Epithelial cell of prostate (primary cell): ENCODE results near the gene PLB1.
"Not testable (repeated sequence)": the region's sequence is repeated elsewhere in the genome, so short reads cannot be mapped to it uniquely, and the experiment has no call there.

Source experiments
- DNase-seq: peaks from one replicate; pipeline ENCODE4 v3.0.0-alpha.2; 2011; ENCODE audit warnings: low read depth, low spot score
- H3K27ac ChIP-seq: fragments of 450-650 bp; 2 replicates; pipeline ENCODE4 v1.5.1; 2017; ENCODE audit warnings: mild to moderate bottlenecking

Gene PLB1

DNA sequence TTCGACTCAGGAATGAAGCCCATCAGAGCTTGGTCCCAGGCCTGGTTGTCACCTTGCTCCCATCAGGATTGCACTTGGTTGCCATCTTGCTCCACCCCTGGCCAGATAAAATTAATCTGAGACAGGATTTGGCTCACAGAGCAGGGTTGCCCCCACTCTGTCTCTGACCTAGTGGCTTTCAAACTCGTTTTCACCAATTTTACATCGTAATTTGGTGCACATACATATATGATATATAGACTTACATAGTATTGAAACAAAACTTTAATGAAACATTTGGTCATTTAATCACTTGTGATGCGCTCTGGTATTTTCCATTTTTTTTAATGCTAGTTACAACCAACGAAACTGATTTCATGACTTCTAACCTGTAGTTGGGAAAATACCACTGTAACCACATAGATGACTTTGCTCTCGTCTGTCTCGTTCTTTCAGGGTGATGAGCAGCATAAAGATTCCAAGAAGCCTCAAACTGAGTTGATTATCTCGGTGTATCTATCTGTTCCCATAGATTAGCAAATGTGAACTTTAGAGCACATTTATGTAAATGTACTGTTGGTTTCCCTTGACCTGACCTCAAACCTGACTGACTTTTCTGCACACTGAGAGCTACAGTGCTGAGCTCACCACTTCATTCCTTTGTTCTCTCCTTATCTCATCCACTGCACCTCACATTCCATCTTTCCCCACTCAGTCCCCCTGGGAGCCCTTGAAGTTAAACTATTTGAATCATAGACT, 30.5 kb upstream of the PLB1 start:
- DNase-seq = no peak
- no peak overlapping the region for H3K27ac ChIP-seq

DNA sequence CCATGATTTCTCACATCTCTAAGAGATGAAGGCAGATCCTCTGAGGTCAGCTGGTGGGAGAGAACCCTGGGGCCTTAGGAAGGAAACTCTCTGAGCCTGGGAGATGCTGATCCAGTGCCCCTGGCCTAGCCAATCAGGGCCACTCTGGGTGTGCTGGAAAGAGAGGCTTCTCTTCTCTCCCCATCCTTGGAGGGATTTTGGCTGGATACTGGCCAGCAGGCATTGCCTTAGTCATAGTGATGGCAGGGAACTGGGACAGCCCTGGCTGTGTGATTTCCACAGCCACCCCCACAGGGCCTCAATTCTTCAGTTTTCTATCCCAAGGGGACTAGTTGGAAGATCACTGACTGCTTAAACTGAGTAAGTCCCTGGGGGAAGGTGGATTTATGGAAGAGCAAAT, 26.6 kb upstream of the PLB1 start:
- DNase-seq = no peak
- no peak overlapping the region for H3K27ac ChIP-seq

DNA sequence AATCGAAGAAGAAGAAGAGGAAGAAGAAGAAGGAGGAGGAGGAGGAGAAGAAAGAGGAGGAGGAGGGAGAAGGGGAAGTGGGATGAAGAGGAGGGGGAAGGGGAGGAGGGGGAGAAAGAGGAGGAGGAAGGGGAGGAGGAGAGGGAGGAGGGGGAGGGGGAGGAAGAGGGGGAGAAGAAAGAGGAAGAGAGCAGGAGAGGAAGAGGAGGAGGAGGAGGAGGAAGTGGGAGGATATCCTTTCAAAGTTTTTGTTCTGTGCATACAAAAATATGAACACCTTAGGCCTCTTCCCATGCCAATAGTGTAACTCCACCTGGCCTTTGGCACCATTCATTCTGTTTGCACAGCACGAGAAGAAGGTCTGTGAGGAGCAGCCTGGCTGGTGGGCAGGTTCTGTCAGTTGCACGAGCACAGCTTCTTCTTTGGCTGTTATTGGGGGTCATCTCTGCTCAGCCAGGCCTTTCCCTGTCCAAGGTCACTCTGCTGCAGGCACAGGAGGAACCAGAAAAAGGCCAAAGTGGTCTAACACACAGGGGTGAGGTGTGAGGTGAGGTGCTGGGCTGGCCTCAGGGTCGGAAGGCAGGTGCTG, 25.8 kb upstream of the PLB1 start:
- no peak for DNase-seq
- peak overlapping the region; percentile 22 for H3K27ac ChIP-seq

DNA sequence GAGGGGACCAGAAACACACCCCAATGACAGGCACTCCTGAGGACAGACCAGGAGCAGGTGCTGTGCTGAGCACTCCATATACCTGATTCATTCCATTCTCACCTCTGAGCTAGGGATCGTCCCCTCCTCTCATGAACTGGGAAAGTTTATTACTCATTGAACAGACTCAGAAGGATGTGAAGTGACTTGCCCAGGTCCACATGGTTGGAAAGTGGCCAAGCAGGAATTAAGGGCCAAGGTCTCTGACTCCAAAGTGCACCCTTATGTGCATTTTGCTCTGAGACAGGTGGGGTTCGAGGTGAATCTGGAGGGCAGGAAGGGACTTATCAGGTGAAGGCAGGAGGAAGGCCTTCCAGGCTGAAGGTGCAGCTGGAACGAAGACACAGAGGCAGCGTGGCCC, 25.1 kb upstream of the PLB1 start:
- peak; percentile 84 for DNase-seq
- peak overlapping the region; percentile 22 for H3K27ac ChIP-seq

DNA sequence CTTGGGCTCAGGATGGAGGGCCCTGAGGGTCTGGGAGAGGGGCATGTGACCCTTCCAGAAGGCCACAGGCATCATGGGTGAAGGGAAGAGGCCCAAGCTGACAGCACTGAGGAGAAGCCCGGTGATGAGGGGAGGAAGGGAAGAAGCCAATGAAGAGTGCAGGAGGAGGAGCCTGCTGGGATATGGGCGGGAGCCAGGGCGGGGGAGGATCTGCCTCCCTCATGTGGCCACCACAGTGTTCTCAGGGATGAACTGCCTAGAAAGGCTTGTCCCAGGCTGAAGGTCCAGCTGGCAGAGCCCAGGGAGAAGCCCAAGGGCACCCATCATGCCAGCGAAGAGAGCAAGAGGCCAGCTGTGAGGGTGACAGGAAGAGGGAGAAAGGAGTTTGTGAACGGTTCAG, 24.6 kb upstream of the PLB1 start:
- no peak for DNase-seq
- peak overlapping the region; percentile 22 for H3K27ac ChIP-seq

DNA sequence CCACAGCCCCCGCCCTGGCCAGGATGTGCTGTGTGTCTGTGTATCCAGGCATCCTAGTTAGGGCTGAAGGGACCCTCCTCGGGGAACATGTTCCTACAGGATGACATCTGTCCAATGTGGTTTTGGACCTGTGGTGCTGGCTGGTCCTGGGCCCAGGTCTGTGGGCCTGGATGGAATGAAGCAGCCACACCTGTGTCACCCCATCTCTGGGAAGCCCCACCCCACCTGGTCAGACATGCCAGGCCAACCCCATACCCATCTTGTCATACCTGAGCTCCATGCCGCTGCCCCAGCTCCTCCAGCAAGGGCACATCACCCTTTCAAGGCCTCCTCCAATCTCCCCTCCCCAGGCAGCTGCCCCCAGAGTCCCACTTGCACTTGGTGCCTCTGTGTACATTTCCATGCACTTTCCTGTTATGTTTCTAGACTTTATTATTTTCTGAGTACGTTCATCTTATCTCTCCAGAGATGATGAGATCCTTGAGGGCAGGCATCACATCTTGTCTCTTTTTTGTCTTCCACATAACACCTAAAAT, 24.1 kb upstream of the PLB1 start:
- H3K27ac ChIP-seq = no peak overlapping the region
- DNase-seq = no peak

DNA sequence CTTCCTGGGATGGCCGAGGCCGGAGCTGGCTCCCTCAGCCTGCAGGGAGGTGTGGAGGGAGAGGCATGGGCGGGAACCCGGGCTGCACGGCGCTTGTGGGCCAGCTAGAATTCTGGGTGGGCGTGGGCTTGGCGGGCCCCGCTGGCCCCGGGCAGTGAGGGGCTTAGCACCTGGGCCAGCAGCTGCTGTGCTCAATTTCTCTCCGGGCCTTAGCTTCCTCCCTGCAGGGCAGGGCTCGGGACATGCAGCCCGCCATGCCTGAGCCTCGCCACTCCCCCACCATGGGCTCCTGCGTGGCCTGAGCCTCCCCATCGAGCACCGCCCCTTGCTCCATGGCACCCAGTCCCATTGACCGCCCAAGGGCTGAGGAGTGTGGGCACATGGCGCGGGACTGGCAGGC, 23.2 kb upstream of the PLB1 start:
- H3K27ac ChIP-seq, DNase-seq: not testable (repeated sequence)

DNA sequence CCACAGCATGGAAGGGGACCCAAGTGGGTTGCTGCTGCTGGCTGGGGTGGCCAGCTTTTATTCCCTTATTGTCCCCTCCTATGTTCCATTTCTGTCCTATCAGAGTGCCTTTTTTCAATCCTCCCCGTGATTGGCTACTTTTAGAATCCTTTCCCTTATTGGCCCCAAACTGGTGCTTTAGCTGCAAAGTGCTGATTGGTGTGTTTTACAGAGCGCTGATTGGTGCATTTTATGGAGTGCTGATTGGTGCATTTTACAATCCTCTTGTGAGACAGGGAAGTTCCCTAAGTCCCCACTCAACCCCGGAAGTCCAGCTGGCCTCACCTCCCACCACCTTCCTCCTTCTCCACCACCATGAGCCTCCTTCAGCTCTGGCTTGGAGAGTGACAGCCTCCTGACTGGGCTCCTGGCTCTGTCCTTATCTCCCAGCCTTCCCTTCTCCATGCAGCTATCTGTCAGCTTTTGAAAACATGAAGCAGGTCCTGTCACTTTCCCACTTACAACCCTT, 20.7 kb upstream of the PLB1 start:
- no peak overlapping the region for H3K27ac ChIP-seq
- no peak for DNase-seq

DNA sequence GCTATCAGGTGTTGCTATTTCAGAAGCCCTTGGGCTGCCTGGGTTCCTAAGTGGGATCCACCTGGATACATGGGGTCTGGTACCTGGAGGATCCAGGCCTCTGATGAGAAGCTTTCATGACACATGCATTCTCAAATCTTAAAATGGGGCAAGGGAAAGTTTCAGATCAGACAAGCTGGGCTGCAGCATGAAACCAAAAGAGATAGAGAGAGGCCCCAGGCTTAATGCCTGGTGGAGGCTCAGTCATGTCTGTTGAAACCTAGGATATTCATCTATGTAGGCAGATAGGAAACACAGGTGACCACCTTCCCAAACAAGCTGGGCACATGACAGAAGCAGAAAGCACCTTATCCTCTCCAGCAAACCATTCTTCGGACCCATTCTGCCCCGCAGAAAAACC, 18.8 kb upstream of the PLB1 start:
- no peak for DNase-seq
- no peak overlapping the region for H3K27ac ChIP-seq

DNA sequence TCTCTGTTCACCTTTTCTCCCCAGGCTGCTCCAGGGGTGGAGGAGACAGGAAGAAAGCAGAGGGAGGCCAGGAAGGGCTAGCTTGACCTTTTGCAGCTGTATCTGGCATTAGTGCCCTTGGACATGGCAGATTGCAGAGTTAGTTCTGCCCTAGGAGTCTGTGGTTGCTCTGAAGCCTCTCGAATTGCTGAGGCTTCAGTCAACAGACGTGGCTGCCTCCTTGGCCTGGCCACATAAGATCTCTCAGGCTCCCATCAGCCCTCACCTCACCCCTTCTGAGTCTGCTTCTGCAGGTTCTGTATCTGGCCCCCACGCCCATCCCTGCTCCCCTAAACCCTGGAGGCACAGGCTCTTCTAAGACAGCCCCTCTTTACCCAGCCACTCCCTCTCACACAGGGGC, 18.2 kb upstream of the PLB1 start:
- DNase-seq = no peak
- no peak overlapping the region for H3K27ac ChIP-seq

DNA sequence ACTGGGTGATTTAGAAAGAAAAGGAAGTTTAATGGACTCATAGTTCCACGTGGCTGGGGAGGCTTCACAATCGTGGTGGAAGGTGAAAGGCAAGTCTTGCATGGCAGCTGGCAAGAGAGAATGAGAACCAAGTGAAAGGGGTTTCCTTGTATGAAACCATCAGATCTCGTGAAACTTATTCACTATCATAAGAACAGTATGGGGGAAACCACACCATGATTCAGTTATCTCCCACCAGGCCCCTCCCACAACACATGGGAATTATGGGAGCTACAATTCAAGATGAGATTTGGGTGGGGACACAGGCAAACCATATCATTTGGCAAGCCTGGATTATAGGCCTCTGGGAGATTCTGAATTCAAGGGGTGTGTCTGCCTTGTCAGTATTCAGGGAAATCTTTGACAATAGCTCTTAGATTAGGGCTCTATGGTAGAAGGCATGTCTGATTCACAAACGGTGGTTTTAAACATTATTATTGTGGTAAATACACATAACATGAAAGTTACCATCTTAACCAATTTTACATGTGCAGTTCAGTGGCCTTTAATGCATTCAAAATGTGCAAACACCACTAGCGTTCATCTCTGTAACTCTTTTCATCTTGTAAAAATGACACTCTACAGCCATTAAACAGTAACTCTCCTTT, 15.3 kb upstream of the PLB1 start:
- no peak overlapping the region for H3K27ac ChIP-seq
- no peak for DNase-seq

DNA sequence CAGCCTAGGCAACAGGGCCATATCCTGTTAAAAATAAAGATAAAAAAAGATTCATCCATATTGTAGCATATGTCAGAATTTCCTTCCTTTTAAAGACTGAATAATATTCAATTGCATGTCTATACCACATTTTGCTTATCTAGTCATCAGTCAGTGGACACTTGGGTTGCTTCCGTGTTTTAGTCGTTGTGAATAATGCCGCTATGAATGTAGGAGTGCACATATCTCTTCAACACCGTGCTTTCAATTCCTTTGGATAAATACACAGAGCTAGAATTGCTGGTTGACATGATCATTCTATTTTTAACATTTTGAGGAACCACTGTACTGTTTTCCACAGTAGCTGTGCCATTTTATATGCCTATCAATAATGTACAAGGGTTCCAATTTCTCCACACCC, 14.0 kb upstream of the PLB1 start:
- no peak for DNase-seq
- H3K27ac ChIP-seq = no peak overlapping the region

DNA sequence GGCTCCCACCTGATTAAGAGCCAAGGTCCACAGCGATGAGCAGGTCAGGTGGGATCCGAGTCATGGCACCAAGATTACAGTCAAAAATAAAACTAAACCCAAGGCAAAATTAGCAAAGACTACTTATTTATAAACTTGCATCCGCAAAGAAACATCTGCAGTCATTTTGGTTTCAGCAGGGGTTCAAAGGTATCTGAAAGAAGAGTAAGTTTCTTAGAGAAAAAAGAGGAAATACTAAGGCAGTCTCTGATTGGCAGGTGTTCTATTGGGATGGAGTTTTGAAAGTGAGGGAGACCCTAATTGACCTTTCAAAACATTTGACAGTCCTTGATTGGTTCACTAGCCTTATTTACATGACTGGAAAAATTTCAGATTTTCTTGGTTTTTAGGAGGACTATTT, 11.0 kb upstream of the PLB1 start:
- no peak overlapping the region for H3K27ac ChIP-seq

DNA sequence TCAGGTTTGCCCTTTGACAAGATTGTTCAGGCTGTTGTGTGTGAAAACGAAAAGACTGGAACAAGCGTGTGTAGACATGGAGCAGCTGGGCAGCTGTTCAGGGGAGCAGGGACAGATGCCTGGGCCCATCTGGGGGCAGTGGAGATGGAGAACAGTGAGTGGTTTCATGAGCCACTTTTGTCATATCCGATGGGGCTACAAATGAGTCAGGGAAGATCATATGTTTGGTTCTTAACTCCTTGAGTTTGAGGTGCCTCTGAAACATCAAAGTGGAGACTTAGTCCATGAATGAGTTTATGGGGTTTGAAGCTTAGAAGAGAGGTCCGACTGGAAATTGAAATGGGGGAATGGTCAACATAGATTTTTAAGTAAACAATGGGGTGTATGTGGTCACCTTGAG, 9.3 kb upstream of the PLB1 start:
- DNase-seq = no peak
- H3K27ac ChIP-seq = no peak overlapping the region

More for the DNA sequence above, 11.0 kb upstream of the PLB1 start:
- DNase-seq = no peak

DNA sequence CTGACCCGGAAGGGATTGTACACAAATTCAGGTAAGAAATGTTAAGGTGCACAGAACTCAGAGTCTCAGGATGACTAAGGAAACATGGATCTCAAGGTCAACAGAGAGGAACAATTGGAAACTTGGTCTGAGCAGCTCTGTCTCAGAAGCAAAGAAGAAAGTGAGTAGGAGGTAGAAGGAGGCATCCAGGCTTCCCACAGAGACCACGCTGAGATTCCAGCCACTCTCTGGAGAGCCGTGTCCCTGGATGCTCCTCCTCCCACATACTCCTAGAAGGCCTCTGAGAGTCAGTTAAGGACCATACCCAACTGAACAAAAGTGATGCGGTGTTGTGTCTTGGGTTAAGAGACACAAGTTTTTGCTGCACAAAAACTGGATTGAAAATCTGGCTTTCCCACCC, 8.6 kb upstream of the PLB1 start:
- no peak overlapping the region for H3K27ac ChIP-seq
- no peak for DNase-seq

DNA sequence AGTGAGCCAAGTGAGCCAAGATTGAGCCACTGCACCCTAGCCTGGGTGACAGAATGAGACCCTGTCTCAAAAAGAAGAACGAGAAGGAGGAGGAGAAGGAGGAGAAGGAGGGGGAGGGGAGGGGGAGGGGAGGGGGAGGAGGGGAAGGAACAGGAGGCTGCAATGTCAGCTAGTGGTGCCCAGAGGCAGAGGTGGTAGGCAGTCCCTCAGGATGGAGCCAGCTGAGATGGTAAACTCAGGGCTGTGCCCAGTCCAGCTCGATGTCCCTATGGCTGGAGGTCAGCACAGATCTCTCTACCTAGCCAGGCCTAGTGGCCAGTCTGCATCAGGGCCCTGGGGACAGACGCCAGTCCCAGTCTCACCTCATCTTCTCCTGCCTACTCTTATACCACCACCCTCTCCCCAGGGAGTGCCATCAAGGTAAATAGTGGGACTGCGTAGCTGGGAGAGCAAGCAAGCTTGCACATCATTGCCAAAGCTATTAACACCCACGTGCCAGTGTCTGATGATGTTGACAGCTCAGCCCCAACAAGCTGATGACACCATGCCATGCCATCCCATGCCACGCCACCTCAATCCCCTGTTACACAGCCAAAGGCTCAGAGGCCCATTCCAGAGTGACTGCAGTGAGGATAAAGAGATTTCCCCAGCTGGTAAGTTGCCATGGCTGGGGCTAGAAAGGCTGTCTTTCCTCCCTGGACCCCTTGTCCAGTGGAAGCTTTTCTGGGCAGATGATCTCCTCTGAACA, 7.6 kb upstream of the PLB1 start:
- H3K27ac ChIP-seq = no peak overlapping the region
- no peak for DNase-seq

DNA sequence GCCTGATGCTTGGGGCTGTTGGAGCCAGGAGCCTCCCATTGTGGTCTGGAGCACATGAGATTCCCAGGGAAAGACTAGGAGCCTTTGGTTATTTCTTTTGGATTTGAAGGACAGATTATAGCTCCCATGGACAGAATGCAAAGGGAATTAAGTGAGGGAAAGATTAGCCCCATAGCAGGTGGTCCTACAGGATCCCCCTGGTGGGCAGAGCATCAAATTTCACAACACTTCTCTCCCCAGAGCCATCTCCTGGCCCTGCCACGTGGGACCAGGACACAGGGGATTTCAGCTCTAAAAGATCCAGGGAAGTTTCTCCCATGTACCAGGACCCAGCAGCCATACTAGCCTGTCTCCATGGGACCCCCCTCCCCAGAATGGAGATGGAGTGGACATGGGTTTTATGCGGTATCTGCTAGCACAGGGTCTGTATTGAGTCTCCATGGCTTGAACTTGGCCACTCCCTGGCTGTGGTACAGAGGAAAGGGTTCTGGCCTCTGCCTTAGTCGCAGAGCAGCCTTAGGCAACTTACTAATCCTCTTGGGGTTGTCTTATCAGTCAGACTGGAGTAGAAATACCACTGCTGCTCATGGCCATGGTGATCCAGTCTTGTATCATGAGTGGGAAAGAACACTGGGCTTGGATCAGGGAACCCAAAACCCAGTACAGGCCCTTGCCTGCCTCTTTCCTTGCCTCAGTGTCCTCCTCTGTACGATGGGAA, 6.8 kb upstream of the PLB1 start:
- DNase-seq = no peak
- no peak overlapping the region for H3K27ac ChIP-seq

DNA sequence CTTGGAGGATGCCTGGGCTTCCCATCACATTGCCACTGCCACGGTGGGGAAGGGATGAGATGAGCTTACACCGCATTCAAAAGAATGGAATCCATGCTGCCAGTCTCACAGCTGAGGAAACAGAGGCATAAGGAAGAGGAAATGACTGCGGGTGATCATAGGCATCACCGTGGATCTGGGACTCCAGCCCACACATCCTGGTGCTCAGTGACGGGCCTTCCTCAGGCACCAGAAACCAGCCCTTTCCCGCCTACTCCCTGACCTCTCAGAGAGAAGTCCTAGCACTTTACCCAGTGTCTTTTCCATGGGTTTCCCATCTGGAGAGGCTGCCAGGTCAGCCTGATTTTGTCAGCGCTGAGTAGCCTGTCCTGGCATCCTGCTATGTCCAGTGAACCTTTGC, 5.3 kb upstream of the PLB1 start:
- no peak for DNase-seq
- no peak overlapping the region for H3K27ac ChIP-seq

DNA sequence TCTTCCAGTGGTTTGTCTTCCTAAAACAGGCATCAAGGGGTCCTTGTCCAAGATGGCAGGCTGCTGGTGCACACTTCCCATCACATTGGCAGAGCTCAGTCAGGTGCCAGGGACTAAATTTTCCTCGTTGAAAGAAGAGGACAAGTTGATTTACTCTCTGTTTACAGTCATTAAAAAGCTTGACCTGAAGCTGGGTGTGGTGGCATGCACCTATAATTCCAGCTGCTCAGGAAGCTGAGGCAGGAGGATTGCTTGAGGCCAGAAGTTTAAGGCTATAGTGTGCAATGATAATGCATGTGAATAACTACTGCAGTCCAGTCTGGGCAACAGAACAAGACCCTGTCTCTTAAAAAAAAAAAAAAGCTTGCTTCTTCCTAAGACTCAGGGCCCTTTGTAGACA, 3.6 kb upstream of the PLB1 start:
- no peak for DNase-seq
- no peak overlapping the region for H3K27ac ChIP-seq

DNA sequence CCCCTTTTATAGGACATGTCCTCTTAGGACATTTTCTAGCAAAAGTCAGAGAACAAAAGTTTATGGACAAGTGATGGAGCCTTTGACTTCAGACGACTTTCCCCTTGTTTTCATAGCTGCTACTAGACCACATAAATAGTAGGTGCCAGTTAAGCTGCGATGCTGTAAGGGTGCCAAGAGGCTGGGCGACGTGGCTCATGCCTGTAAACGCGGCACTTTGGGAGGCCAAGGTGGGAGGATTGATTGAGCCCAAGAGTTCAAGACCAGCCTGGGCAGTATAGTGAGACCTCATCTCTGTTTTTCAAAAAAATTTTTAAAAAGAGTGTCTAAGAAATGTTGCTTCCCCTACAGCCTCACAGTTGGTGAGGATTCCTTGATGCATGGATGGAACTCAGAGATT, 2.2 kb upstream of the PLB1 start:
- DNase-seq = no peak
- H3K27ac ChIP-seq = no peak overlapping the region
